HCT116 (cell line): ENCODE data around the gene NIN. TPM values are rescaled to one million over a fixed set of nuclear protein-coding genes. Genes with fewer than 3 reads are reported as not detected.

Source experiments
- ATAC-seq: fragments of 200-7000 bp; cut with Tn5 transposase; 2 replicates; pipeline ENCODE4 v1.9.1; 2020; ENCODE audit warnings: mild to moderate bottlenecking, moderate library complexity
- BruUV-seq: library from RNA; stranded (reverse); fragments of 400-500 nt; replicated peaks from 2 replicates; lab custom pipeline; 2021; lab: Mats Ljungman, UMichigan
- CTCF ChIA-PET: fragments of 300-600 bp; sonication (Branson Sonifier 250); formaldehyde crosslinking; loops from one replicate; lab custom pipeline; 2021; ENCODE audit warnings: antibody characterized with exemption; lab: Charles Lee
- POLR2A ChIA-PET: fragments of 300-600, 350-600 bp; sonication (Branson Sonifier 250); formaldehyde crosslinking; loops from one replicate; lab custom pipeline; 2021; ENCODE audit warnings: antibody characterized with exemption; lab: Charles Lee
- RAD21 ChIA-PET, 2 experiments: fragments of 300-600 bp; sonication (Branson Sonifier 250); formaldehyde crosslinking; loops; one replicate each; lab custom pipeline; 2023; ENCODE audit warnings: low total read pairs in 2 of 2; ENCODE audit not compliant: uncharacterized antibody in 2 of 2, unreplicated experiment in 2 of 2, low non-redundant PET in 1 of 2; lab: Charles Lee
- DNase-seq: peaks from one replicate; pipeline ENCODE4 v3.0.0-alpha.2; 2010; ENCODE audit warnings: low read depth, low spot score
- H2AFZ ChIP-seq: fragments of 200-600 bp; shearing (Covaris generic), sonication (generic); 2 replicates; pipeline ENCODE4 v1.6.1; 2017; ENCODE audit warnings: low read depth, mixed run types, mixed read lengths, antibody characterized with exemption, low read length; ENCODE audit not compliant: poor library complexity, severe bottlenecking
- H3K27ac ChIP-seq: 2 replicates; pipeline ENCODE4 v1.5.1; 2012; ENCODE audit warnings: low read depth, low read length
- H3K27me3 ChIP-seq: fragments of 200-600 bp; sonication (generic); 2 replicates; pipeline ENCODE4 v1.6.1; 2016; ENCODE audit warnings: mixed run types, low read length, mixed read lengths; ENCODE audit not compliant: insufficient read depth
- H3K36me3 ChIP-seq, 2 experiments: fragments of 200-500 bp in 1 of 2; fragments of 200-600 bp in 1 of 2; sonication (Bioruptor generic) in 1 of 2; sonication (generic) in 1 of 2; 2 replicates each; pipeline versions ENCODE4 v1.5.1 to v1.6.1; 2014 to 2016; ENCODE audit warnings: low read length in 2 of 2, inconsistent platforms in 1 of 2, mixed read lengths in 1 of 2, mixed run types in 1 of 2; ENCODE audit not compliant: insufficient read depth in 2 of 2, control insufficient read depth in 1 of 2
- H3K4me1 ChIP-seq, 2 experiments: fragments of 200-600 bp in 1 of 2; sonication (generic) in 1 of 2; 2 replicates each; pipeline versions ENCODE4 v1.5.1 to v1.6.1; 2012 to 2017; ENCODE audit warnings: low read length in 2 of 2, inconsistent platforms in 1 of 2, mild to moderate bottlenecking in 1 of 2, mixed read lengths in 1 of 2, mixed run types in 1 of 2, moderate library complexity in 1 of 2; ENCODE audit not compliant: insufficient read depth in 2 of 2, control insufficient read depth in 1 of 2
- H3K4me2 ChIP-seq: fragments of 200-600 bp; sonication (generic); 2 replicates; pipeline ENCODE4 v1.6.1; 2017; ENCODE audit warnings: mixed run types, low read length, mixed read lengths
- H3K4me3 ChIP-seq, 2 experiments: fragments of 200-600 bp in 1 of 2; sonication (generic) in 1 of 2; replicated peaks in 1 of 2; 2 replicates each; pipeline ENCODE4 v1.5.1; 2011 to 2016; ENCODE audit warnings: low read length in 2 of 2, control low read depth in 1 of 2, low read depth in 1 of 2, mild to moderate bottlenecking in 1 of 2, mixed read lengths in 1 of 2, mixed run types in 1 of 2
- H3K79me2 ChIP-seq: fragments of 200-600 bp; sonication (generic); 2 replicates; pipeline ENCODE4 v1.6.1; 2017; ENCODE audit warnings: mild to moderate bottlenecking, mixed run types, low read length, moderate library complexity, mixed read lengths; ENCODE audit not compliant: insufficient read depth
- H3K9ac ChIP-seq: fragments of 200-600 bp; sonication (generic); 2 replicates; pipeline ENCODE4 v1.6.1; 2016; ENCODE audit warnings: low read length, mixed read lengths
- H3K9me2 ChIP-seq: fragments of 200-600 bp; sonication (generic), shearing (Covaris generic); 2 replicates; pipeline ENCODE4 v1.6.1; 2017; ENCODE audit warnings: mixed run types, mild to moderate bottlenecking, moderate library complexity; ENCODE audit not compliant: insufficient read depth
- H3K9me3 ChIP-seq, 2 experiments: fragments of 200-500 bp in 1 of 2; fragments of 200-600 bp in 1 of 2; sonication (Bioruptor generic) in 1 of 2; sonication (generic) in 1 of 2; 2 replicates each; pipeline ENCODE4 v1.6.1; 2014 to 2017; ENCODE audit warnings: low read length in 2 of 2, mixed read lengths in 2 of 2, inconsistent platforms in 1 of 2, low read depth in 1 of 2, mild to moderate bottlenecking in 1 of 2, mixed run types in 1 of 2, moderate library complexity in 1 of 2; ENCODE audit not compliant: control insufficient read depth in 1 of 2, insufficient read depth in 1 of 2
- H4K20me1 ChIP-seq: fragments of 200-600 bp; sonication (generic), shearing (Covaris generic); 2 replicates; pipeline ENCODE4 v1.6.1; 2017; ENCODE audit warnings: mixed run types, mild to moderate bottlenecking, moderate library complexity; ENCODE audit not compliant: insufficient read depth
- CBX3 ChIP-seq: IDR thresholded peaks from 2 replicates; pipeline ENCODE4 v1.6.1; 2012; ENCODE audit warnings: low read depth
- CEBPB ChIP-seq: IDR thresholded peaks from 2 replicates; pipeline ENCODE4 v1.6.1; 2012; ENCODE audit warnings: low read depth
- EGR1 ChIP-seq: IDR thresholded peaks from 2 replicates; pipeline ENCODE4 v1.6.1; 2012; ENCODE audit warnings: low read depth
- ELF1 ChIP-seq: IDR thresholded peaks from 2 replicates; pipeline ENCODE4 v1.6.1; 2012; ENCODE audit warnings: low read depth, borderline replicate concordance
- EZH2 ChIP-seq: fragments of 200-600 bp; sonication (generic); IDR thresholded peaks from 2 replicates; pipeline ENCODE4 v1.6.1; 2017; ENCODE audit warnings: antibody characterized with exemption, mixed run types
- FOSL1 ChIP-seq: IDR thresholded peaks from 2 replicates; pipeline ENCODE4 v1.6.1; 2012; ENCODE audit warnings: low read depth
- POLR2A ChIP-seq: IDR thresholded peaks from 2 replicates; pipeline ENCODE4 v1.7.0; 2011; ENCODE audit warnings: borderline replicate concordance; ENCODE audit not compliant: insufficient read depth, insufficient read length; ENCODE audit errors: extremely low read depth
- POLR2AphosphoS5 ChIP-seq: IDR thresholded peaks from 2 replicates; pipeline ENCODE4 v1.6.1; 2011; ENCODE audit warnings: mild to moderate bottlenecking, low read depth, low read length, moderate library complexity
- RAD21 ChIP-seq: IDR thresholded peaks from 2 replicates; pipeline ENCODE4 v1.6.1; 2012; ENCODE audit warnings: low read depth, mild to moderate bottlenecking
- SIN3A ChIP-seq: IDR thresholded peaks from 2 replicates; pipeline ENCODE4 v1.6.1; 2012; ENCODE audit warnings: low read depth
- SRF ChIP-seq: IDR thresholded peaks from 2 replicates; pipeline ENCODE4 v1.6.1; 2012; ENCODE audit warnings: low read depth
- TCF7L2 ChIP-seq: IDR thresholded peaks from 2 replicates; pipeline ENCODE4 v1.7.0; 2011; ENCODE audit warnings: borderline replicate concordance, inconsistent platforms; ENCODE audit not compliant: insufficient read depth, insufficient read length; ENCODE audit errors: extremely low read depth
- YY1 ChIP-seq: IDR thresholded peaks from 2 replicates; pipeline ENCODE4 v1.6.1; 2011; ENCODE audit warnings: low read length, low read depth, moderate library complexity, mild to moderate bottlenecking; ENCODE audit not compliant: insufficient replicate concordance; ENCODE audit errors: extremely low read depth
- ZFX ChIP-seq: fragments of 450-650 bp; IDR thresholded peaks from 2 replicates; pipeline ENCODE4 v1.6.1; 2017
- ZNF274 ChIP-seq: fragments of 200-500 bp; sonication (Bioruptor generic); IDR thresholded peaks from 2 replicates; pipeline ENCODE4 v1.6.1; 2014; ENCODE audit warnings: mild to moderate bottlenecking, low read depth, low read length, inconsistent platforms
- intact Hi-C: fragments of 100-400 bp; cut with micrococcal nuclease; formaldehyde crosslinking; loops from 2 replicates; pipeline ENCODE4 v1.10.0; 2022
- total RNA-seq: library from RNA; stranded (reverse); gene quantifications from one replicate; pipeline ENCODE4 v1.2.1, GENCODE V29; 2021; ENCODE audit not compliant: unreplicated experiment
- TF ChIP-seq, protein P1 (sequence below): IDR thresholded peaks from 2 replicates; pipeline ENCODE4 v1.6.1; 2012
- TF ChIP-seq, protein P2 (sequence below): IDR thresholded peaks from 2 replicates; pipeline ENCODE4 v1.6.1; 2012
- TF ChIP-seq, protein P3 (sequence below): IDR thresholded peaks from 2 replicates; pipeline ENCODE4 v1.6.1; 2012; ENCODE audit warnings: low read depth
- TF ChIP-seq, protein P4 (sequence below), 3 experiments: fragments of 200-600 bp in 1 of 3; sonication (generic) in 1 of 3; IDR thresholded peaks in 2 of 3; conservative IDR thresholded peaks in 1 of 3; 2 replicates each; pipeline ENCODE4 v1.5.1; 2012 to 2017; ENCODE audit warnings: low read depth in 2 of 3, low read length in 2 of 3, antibody characterized with exemption in 1 of 3, borderline replicate concordance in 1 of 3, control low read depth in 1 of 3, mild to moderate bottlenecking in 1 of 3, mixed read lengths in 1 of 3, mixed run types in 1 of 3, moderate library complexity in 1 of 3; ENCODE audit not compliant: insufficient read depth in 1 of 3

NIN gene
- total RNA-seq, 1 experiment from 2014 or later, result 39.6 TPM

DNA sequence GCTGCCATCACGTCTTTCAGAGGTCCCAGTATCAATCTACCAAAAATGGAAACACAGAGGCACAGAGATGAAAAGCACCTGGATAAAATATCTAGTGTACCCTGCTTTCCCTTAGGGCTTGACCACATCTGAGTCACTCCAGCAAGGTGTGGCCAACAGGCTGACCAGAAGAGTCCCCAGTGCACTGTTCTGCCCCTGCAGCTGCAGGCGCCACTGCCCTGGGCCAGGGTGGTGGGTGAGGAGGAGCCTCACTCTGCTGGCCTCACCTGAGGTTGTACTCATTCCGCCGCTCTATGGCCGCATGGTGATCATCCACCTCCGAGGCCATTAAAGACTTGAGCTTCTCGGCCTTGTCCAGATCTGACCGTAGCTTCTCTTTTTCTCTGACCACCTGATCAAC, 60.4 kb downstream of the NIN start:
- Histone ChIP-seq H3K9me3 (no peaks in the 10 kb centered on the region), H3K9me2 (no peaks in the 10 kb centered on the region), H3K4me3 (no peak overlapping the region), H3K27ac (no peak overlapping the region), H3K4me1 (peaks cover 2 to 9% of the 10 kb centered on the region in 2 experiments; a peak in 3 of 4 replicates), H3K4me2 (no peak overlapping the region), H3K27me3 (no peaks in the 10 kb centered on the region), H3K9ac (no peak overlapping the region), H3K79me2 (no peaks in the 10 kb centered on the region), H2AFZ (no peak overlapping the region), H4K20me1 (no peaks in the 10 kb centered on the region), H3K36me3 (peaks cover 17 to 18% of the 10 kb centered on the region in 2 experiments; a peak in 3 of 4 replicates)
- POLR2A ChIA-PET, result no interaction called here
- no peak for DNase-seq
- CTCF ChIA-PET, result no interaction called here
- TF ChIP-seq EGR1 (no peak), RAD21 (no peak), CBX3 (no peak), ELF1 (no peak), POLR2A (no peak), ZNF274 (no peak), FOSL1 (no peak), SIN3A (no peak), TCF7L2 (no peak), EZH2 (no peak), CEBPB (no peak), ZFX (no peak), POLR2AphosphoS5 (no peak), SRF (no peak), YY1 (no peak)
- TF ChIP-seq, protein P1, sequence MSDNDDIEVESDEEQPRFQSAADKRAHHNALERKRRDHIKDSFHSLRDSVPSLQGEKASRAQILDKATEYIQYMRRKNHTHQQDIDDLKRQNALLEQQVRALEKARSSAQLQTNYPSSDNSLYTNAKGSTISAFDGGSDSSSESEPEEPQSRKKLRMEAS, result no peak
- TF ChIP-seq, protein P2, sequence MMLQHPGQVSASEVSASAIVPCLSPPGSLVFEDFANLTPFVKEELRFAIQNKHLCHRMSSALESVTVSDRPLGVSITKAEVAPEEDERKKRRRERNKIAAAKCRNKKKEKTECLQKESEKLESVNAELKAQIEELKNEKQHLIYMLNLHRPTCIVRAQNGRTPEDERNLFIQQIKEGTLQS, result no peak
- TF ChIP-seq, protein P3, sequence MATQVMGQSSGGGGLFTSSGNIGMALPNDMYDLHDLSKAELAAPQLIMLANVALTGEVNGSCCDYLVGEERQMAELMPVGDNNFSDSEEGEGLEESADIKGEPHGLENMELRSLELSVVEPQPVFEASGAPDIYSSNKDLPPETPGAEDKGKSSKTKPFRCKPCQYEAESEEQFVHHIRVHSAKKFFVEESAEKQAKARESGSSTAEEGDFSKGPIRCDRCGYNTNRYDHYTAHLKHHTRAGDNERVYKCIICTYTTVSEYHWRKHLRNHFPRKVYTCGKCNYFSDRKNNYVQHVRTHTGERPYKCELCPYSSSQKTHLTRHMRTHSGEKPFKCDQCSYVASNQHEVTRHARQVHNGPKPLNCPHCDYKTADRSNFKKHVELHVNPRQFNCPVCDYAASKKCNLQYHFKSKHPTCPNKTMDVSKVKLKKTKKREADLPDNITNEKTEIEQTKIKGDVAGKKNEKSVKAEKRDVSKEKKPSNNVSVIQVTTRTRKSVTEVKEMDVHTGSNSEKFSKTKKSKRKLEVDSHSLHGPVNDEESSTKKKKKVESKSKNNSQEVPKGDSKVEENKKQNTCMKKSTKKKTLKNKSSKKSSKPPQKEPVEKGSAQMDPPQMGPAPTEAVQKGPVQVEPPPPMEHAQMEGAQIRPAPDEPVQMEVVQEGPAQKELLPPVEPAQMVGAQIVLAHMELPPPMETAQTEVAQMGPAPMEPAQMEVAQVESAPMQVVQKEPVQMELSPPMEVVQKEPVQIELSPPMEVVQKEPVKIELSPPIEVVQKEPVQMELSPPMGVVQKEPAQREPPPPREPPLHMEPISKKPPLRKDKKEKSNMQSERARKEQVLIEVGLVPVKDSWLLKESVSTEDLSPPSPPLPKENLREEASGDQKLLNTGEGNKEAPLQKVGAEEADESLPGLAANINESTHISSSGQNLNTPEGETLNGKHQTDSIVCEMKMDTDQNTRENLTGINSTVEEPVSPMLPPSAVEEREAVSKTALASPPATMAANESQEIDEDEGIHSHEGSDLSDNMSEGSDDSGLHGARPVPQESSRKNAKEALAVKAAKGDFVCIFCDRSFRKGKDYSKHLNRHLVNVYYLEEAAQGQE, result no peak
- TF ChIP-seq, protein P4, sequence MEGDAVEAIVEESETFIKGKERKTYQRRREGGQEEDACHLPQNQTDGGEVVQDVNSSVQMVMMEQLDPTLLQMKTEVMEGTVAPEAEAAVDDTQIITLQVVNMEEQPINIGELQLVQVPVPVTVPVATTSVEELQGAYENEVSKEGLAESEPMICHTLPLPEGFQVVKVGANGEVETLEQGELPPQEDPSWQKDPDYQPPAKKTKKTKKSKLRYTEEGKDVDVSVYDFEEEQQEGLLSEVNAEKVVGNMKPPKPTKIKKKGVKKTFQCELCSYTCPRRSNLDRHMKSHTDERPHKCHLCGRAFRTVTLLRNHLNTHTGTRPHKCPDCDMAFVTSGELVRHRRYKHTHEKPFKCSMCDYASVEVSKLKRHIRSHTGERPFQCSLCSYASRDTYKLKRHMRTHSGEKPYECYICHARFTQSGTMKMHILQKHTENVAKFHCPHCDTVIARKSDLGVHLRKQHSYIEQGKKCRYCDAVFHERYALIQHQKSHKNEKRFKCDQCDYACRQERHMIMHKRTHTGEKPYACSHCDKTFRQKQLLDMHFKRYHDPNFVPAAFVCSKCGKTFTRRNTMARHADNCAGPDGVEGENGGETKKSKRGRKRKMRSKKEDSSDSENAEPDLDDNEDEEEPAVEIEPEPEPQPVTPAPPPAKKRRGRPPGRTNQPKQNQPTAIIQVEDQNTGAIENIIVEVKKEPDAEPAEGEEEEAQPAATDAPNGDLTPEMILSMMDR (IDR thresholded peaks at IDR 0.05 in 2 of 3, conservative IDR thresholded peaks at IDR 0.05 in 1 of 3; ENCODE audit: borderline replicate concordance in 1 of 3, insufficient read depth in 1 of 3, low read depth in 2 of 3, low read length in 2 of 3), result no peak
- ATAC-seq, result no peak
- RAD21 ChIA-PET, result interaction anchor here in 1 of 2 experiments (0.6 kb wide), 1 partner anchor 441 kb away, joined by 3 read pairs; no protein-coding TSS in a partner anchor
- intact Hi-C loops, result loop anchor here (5.0 to 10.0 kb wide), 2 partner anchors 148 to 916 kb away; partner anchors contain the start of gene NEMF
- no TSS peak for BruUV-seq
